VCaP (cell line): ENCODE data around the gene C1QTNF6.
"Not testable (repeated sequence)": the region's sequence is repeated elsewhere in the genome, so short reads cannot be mapped to it uniquely, and the experiment has no call there.

Experiments
- H3K27ac ChIP-seq: fragments of 450-650 bp; 2 replicates; pipeline ENCODE4 v1.5.1; 2017
- TF ChIP-seq, protein P1 (sequence below): fragments of 450-650 bp; conservative IDR thresholded peaks from 2 replicates; pipeline ENCODE4 v1.5.1; 2017; ENCODE audit warnings: mild to moderate bottlenecking, moderate library complexity

The C1QTNF6 gene

DNA sequence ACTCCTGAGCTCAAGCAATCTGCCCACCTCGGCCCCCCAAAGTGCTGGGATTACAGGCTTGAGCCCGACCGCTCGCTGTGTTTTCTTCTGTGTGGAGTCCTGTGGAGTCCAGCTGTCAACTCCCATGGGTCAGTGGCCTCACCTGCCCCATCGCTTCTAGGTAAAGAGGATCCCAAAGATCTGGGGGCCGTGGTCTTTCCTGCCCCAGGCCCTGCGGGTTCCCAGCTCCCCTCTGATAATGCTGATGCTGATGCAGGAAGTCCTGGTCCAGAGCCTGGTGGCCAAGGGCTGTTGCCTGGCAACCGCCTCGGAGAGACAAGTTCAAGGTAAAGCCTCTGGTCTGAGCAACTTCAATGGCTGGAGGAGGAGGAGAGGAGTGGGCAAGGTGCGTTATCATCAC, 14.7 kb upstream of the C1QTNF6 start:
- no peak overlapping the region for H3K27ac ChIP-seq
- TF ChIP-seq, protein P1, sequence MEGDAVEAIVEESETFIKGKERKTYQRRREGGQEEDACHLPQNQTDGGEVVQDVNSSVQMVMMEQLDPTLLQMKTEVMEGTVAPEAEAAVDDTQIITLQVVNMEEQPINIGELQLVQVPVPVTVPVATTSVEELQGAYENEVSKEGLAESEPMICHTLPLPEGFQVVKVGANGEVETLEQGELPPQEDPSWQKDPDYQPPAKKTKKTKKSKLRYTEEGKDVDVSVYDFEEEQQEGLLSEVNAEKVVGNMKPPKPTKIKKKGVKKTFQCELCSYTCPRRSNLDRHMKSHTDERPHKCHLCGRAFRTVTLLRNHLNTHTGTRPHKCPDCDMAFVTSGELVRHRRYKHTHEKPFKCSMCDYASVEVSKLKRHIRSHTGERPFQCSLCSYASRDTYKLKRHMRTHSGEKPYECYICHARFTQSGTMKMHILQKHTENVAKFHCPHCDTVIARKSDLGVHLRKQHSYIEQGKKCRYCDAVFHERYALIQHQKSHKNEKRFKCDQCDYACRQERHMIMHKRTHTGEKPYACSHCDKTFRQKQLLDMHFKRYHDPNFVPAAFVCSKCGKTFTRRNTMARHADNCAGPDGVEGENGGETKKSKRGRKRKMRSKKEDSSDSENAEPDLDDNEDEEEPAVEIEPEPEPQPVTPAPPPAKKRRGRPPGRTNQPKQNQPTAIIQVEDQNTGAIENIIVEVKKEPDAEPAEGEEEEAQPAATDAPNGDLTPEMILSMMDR = no peak

DNA sequence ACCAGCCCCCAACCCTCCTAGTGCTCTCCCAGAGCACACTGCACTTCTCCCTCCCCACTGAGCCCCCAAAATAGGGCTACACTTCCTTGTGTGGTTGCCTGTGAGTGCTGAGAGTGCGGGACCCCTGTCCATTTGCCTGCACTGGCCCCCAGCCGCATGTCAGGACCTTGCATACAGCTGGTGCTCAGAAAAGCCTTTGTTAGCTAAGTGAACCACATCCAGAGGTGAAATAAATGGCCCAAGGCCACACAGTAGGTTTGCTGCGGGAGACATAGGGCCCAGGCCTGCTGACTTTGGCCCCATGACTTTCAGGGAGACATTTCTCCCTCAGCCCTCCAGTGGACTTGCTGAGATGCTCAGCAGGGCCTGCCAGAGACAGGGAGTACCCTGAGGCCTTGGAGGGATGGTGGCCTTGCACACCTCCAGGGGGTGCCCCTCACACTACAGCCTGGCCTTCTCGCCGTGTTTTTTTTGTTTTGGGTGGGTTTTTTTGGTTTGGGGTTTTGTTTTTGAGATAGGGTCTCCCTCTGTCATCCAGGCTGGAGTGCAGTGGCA, 14.0 kb upstream of the C1QTNF6 start:
- TF ChIP-seq, protein P1 = no peak
- no peak overlapping the region for H3K27ac ChIP-seq

DNA sequence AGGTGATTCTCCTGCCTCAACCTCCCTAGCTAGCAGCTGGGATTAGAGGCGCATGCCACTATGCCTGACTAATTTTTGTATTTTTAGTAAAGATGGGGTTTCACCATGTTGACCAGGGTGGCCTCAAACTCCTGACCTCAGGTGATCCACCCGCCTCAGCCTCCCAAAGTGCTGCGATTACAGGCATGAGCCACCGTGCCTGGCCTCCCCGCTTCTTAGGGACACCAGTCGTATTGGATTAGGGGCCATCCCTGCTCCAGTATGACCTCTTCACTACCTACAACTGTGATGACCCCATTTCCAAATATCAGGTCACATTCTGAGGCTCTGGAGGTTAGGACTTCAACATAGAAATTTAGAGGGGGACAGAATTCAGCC, 13.4 kb upstream of the C1QTNF6 start:
- not testable (repeated sequence) for H3K27ac ChIP-seq

DNA sequence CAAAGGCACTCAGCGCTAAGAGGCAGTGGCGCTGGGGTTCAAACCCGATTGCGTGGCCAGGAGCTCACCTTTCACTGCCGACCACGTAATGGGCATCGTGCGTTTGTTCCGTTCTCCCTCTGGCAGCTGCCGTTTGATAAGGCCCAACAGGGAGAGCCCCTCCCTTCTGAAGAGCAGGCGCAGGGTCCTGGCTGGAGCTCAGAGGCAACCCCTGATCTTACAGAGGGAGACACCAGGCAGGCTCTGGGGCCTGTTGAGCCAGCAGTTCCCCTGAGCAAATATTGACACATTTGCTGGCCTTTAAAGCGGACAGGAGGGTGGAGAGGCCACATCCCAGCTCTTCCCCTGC, 11.7 kb upstream of the C1QTNF6 start:
- H3K27ac ChIP-seq = peak overlapping the region; percentile 93
- TF ChIP-seq, protein P1 = peak; percentile 55; the same call in 1 of the 2 replicates

DNA sequence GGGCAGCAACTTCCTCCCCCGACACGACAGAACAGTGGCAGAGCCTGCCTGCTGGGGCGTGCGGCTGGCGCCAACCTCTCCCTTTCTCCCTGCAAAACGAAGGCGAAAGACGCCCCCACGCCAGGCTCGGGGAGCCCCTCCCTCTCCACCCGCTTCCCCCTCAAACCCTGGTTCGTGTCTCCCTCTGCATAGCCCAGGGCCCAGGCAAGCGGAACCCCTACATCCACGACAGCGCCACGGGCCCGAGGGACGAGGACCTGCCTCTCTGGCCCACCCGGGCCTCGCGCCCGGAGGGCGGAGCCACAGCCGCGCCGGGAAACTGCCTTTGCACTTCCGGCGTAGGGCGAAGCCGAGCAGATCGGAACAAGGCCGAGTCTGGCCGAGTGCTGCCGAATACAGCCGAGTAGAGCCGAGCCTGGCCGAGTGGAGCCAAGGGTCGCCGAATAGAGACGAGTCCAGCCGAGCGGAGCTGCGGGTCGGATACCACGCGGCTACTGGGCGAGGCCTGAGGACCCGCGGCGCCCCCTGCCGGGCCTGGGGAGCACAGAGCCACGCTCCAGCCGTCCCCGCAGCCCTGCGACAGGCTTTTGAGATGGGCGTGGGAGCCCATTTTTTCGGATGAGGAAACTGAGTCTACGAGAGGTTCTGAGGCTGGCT, 11.2 kb upstream of the C1QTNF6 start:
- peak overlapping the region; percentile 93 for H3K27ac ChIP-seq
- TF ChIP-seq, protein P1 = peak; percentile 97

DNA sequence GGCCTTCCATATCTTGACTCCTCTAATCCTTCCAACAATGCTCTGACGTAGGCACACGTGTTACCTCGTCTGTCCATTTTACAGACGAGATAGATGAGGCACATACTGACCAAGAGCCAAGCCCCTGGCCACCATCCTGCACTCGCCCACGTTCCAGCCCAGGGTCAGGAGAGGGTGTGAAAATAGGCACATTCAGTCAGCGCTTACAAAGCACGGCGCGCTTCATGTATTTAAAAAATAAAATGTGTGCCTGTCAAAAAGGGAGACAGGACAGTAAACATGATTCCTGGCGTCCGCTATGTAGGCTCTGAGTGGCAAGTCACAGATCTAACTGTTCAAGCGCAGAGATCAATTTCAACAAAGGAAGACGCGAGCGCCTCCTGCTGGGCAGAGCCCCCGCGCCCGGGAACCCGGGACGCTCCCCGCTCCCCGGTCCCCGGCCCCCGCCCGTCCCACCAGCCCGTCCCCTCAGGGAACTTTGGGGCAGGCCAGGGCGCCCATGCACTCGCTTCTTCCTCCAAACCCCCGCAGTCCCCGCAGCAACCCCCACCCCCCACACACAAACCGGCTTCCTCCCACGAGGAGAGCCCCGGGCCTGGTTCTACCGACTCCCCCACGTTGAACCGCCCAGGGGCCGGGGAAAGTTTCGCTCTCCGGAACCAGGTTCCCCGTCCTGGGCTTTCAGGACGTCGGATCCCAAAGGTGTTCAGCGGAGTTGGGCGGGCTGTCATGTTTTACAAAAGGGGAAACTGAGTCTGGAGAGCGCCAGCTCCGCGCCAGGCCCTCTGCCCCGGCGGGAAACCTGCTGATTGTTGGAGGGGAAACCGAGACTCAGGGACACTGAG, 10.4 kb upstream of the C1QTNF6 start:
- peak overlapping the region; percentile 93 for H3K27ac ChIP-seq
- TF ChIP-seq, protein P1 = peak; percentile 86

DNA sequence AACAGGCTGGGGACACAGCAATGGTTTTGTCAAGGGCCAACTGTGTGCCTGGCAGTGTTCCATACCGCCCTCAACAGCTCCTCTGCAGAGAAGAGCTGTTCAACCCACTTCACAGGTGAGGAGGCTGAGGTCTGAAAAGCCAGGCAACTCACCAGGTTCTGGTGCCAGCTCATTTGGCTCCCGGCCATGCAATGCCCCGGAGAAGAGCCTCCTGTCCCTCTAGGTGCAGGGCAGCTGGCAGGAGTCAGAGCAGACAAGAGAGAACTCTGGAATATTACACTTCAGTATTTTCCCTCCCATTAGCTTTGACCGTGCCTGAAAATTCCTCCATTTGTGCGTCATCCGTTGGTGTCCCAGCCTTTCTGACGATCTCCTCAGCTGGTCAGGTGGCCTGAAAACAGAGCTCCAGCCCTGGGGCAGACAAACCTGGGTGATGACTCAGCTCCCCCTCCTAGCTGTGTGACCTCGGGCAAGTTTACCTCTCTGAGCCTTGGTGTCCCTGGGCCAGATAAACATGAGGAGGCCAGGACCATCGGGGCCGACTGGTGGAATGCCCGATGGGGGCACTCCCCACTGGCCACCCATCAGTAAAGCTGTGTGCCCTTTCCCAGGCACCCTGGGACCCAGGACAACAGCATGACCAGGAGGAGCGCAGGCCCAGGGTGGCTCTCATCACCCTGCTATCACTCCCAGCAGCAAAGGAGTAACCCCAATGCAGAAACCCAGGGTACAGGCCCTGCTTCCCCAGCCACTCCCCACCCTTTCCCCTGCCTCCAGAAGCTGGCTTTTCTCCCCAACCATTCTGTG, 9.6 kb upstream of the C1QTNF6 start:
- H3K27ac ChIP-seq = peak overlapping the region; percentile 93
- TF ChIP-seq, protein P1 = no peak
